KBM-7 (cell line): ENCODE measurements around the gene GATA5.

Experiments used
- DNase-seq: peaks from one replicate; pipeline ENCODE4 v3.0.0-alpha.2; 2015
- in situ Hi-C: fragments of 300-500 bp; cut with MboI; formaldehyde crosslinking; loops from 2 replicates; pipeline ENCODE4 v1.14.3; 2020; ENCODE audit warnings: low sequenced_read_pairs, low pct_unique_long_range_greater_than_20kb, mixed read lengths

GATA5 gene

GRCh38 chr20:62461157-62461556, 14.6 kb downstream of the GATA5 start:
- DNase-seq: no peak
- in situ Hi-C loops: no loop called here

- in situ Hi-C loops: no loop called here
- DNase-seq: no peak
Observed at GRCh38 chr20:62460678-62461077, 15.1 kb downstream of the GATA5 start.

GRCh38 chr20:62459488-62459887, 16.3 kb downstream of the GATA5 start:
- in situ Hi-C loops: no loop called here
- no peak for DNase-seq

GRCh38 chr20:62458275-62459251, 17.2 kb downstream of the GATA5 start:
- in situ Hi-C loops: no loop called here
- no peak for DNase-seq

GRCh38 chr20:62457831-62458230, 18.0 kb downstream of the GATA5 start:
- DNase-seq: no peak
- in situ Hi-C loops: no loop called here

GRCh38 chr20:62457098-62457497, 18.7 kb downstream of the GATA5 start:
- in situ Hi-C loops: no loop called here
- DNase-seq: no peak

GRCh38 chr20:62455929-62456328, 19.9 kb downstream of the GATA5 start:
- no peak for DNase-seq
- in situ Hi-C loops: no loop called here

GRCh38 chr20:62454904-62455636, 20.7 kb downstream of the GATA5 start:
- in situ Hi-C loops: no loop called here
- no peak for DNase-seq

GRCh38 chr20:62453186-62453808, 22.5 kb downstream of the GATA5 start:
- in situ Hi-C loops: no loop called here
- no peak for DNase-seq

- no peak for DNase-seq
- in situ Hi-C loops: no loop called here
Observed at GRCh38 chr20:62452475-62453095, 23.2 kb downstream of the GATA5 start.

GRCh38 chr20:62451970-62452369, 23.8 kb downstream of the GATA5 start:
- DNase-seq: no peak
- in situ Hi-C loops: no loop called here

GRCh38 chr20:62451156-62451767, 24.5 kb downstream of the GATA5 start:
- in situ Hi-C loops: no loop called here
- no peak for DNase-seq

GRCh38 chr20:62449951-62450691, 25.7 kb downstream of the GATA5 start:
- in situ Hi-C loops: no loop called here
- no peak for DNase-seq

- DNase-seq: no peak
- in situ Hi-C loops: no loop called here
Observed at GRCh38 chr20:62448788-62449187, 27.0 kb downstream of the GATA5 start.

- in situ Hi-C loops: no loop called here
- DNase-seq: no peak
Observed at GRCh38 chr20:62448038-62448437, 27.8 kb downstream of the GATA5 start.

GRCh38 chr20:62446888-62447869, 28.6 kb downstream of the GATA5 start:
- DNase-seq: no peak
- in situ Hi-C loops: no loop called here

GRCh38 chr20:62446481-62446880, 29.3 kb downstream of the GATA5 start:
- no peak for DNase-seq
- in situ Hi-C loops: no loop called here
